AG10803 (cell line): ENCODE results near the gene IPP.

ENCODE experiments used
- DNase-seq: peaks from one replicate; pipeline ENCODE4 v3.0.0; 2010; ENCODE audit warnings: low read depth
- H3K4me3 ChIP-seq: 2 replicates; pipeline ENCODE4 v1.5.1; 2011; ENCODE audit warnings: mild to moderate bottlenecking, low read length, control low read depth
- TF ChIP-seq, protein P1 (sequence below): conservative IDR thresholded peaks from 2 replicates; pipeline ENCODE4 v1.5.1; 2011; ENCODE audit warnings: mild to moderate bottlenecking, low read length, control low read depth, inconsistent platforms

IPP gene

DNA sequence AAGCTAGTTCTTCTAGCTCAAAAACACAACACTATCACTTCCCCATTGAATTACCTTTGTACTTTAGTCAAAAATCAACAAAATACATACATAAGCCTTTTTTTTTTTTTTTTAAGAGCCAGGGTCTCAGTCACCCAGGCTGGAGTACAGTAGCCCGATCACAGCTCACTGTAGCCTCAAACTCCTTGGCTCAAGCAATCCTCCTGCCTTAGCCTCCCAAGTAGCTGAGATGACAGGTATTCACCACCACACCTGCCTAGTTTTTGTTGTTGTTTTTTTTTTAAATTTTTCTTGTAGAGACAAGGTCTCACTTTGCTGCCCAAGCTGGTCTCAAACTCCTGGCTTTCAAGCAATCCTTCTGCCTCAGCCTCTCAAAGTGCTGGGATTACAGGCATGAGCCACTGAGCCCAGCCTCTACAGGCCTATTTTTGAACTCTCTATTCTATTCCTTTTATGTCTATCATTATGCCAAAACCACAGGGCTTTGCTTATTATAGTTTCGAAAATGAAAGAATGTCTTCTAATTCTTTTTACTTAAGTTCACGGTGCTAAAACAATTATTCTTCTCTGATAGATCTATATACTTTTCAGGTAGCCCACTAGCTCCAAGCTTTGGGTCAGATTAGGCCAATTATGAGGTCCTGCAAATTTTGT lies 93.8 kb downstream of the IPP start:
- H3K4me3 ChIP-seq = no peak overlapping the region
- DNase-seq = no peak
- TF ChIP-seq, protein P1, sequence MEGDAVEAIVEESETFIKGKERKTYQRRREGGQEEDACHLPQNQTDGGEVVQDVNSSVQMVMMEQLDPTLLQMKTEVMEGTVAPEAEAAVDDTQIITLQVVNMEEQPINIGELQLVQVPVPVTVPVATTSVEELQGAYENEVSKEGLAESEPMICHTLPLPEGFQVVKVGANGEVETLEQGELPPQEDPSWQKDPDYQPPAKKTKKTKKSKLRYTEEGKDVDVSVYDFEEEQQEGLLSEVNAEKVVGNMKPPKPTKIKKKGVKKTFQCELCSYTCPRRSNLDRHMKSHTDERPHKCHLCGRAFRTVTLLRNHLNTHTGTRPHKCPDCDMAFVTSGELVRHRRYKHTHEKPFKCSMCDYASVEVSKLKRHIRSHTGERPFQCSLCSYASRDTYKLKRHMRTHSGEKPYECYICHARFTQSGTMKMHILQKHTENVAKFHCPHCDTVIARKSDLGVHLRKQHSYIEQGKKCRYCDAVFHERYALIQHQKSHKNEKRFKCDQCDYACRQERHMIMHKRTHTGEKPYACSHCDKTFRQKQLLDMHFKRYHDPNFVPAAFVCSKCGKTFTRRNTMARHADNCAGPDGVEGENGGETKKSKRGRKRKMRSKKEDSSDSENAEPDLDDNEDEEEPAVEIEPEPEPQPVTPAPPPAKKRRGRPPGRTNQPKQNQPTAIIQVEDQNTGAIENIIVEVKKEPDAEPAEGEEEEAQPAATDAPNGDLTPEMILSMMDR = no peak

DNA sequence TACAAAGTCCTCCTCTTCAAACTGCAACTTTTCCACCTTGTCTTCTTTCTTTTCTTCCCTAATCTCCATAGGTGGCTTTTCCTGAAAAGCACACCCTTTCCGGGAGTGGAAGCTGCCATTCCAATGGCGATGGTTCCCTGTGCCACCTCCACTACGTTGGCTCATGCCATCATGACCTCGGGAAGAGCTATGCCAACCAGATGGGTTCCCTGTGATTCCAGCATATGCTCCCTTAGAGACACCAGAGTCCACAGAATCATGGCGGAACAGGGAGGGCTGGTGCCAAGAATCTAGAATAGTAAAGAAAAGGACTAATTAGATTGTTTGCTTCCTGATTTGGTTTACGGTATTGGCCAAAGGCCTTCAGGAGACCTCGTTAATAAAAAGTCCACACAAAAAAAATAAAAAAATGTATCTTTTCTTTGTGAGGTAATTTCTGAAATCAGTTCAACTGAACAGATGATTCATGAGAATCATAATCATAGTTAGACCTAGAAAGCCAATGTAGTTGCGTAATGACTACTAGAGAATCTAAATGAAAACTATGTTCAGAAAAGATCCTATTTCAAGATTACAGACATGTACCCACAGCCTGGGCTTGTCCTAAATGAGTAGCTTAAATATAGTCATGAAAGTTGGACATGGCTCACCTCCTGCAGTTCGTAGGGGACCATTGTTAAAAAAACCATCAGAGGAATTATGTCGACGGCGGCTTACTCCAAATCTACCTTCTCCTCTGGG lies 95.7 kb downstream of the IPP start:
- TF ChIP-seq, protein P1 = no peak
- no peak overlapping the region for H3K4me3 ChIP-seq
- DNase-seq = peak; percentile 34
